ENCODE data around the gene LRRC63. TPM values are rescaled to one million over a fixed set of nuclear protein-coding genes. Genes with fewer than 3 reads are reported as not detected.
"Not testable (repeated sequence)": the region's sequence is repeated elsewhere in the genome, so short reads cannot be mapped to it uniquely, and the experiment has no call there.

LRRC63 gene
- total RNA-seq, 1 experiment from 2014 or later = not detected

DNA sequence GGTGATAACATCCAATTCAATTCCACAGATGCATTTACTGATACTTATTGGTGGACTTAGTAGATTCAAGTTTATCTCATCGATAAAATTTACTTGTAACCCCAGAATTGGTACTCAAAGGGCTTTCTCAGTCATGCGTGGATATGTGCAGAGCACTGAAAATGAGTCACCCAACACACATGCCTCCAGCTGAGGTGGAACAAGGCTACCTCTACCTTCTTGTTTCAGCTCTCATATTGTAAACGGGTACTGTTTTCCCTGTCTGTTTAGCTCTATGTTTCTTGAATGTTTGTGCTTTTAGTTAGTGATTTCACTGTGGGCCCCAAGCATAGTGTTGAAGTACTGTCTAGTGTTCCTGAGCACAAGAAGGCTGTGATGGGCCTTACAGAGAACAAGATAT is 1.5 kb downstream of the LRRC63 start:
- Histone ChIP-seq H3K27me3 (replicated peaks; ENCODE audit: control insufficient read depth, insufficient read depth, low read length) (no peaks in the 10 kb centered on the region), H3K4me1 (no peaks in the 10 kb centered on the region), H3K9me3 (peaks cover 4% of the 10 kb centered on the region; the same call in 1 of the 2 replicates), H3K36me3 (ENCODE audit: control insufficient read depth, insufficient read depth, low read length) (no peaks in the 10 kb centered on the region), H3K4me3 (ENCODE audit: low read depth, low read length) (no peak overlapping the region)
- Mint-ChIP-seq H3K4me3 (ENCODE audit: unreplicated experiment) (no peak overlapping the region), H3K27me3 (ENCODE audit: insufficient read depth, unreplicated experiment) (no peaks in the 10 kb centered on the region), H3K4me1 (ENCODE audit: low read depth, unreplicated experiment) (peaks cover 7% of the 10 kb centered on the region), H3K27ac (ENCODE audit: unreplicated experiment) (no peak overlapping the region), H3K36me3 (ENCODE audit: insufficient read depth, unreplicated experiment) (no peaks in the 10 kb centered on the region), H3K9me3 (ENCODE audit: unreplicated experiment) (peaks cover 9% of the 10 kb centered on the region)
- intact Hi-C loops (cut with micrococcal nuclease; ENCODE audit: unreplicated experiment) = no loop called here
- DNase-seq = no peak
- TF ChIP-seq, protein P1, sequence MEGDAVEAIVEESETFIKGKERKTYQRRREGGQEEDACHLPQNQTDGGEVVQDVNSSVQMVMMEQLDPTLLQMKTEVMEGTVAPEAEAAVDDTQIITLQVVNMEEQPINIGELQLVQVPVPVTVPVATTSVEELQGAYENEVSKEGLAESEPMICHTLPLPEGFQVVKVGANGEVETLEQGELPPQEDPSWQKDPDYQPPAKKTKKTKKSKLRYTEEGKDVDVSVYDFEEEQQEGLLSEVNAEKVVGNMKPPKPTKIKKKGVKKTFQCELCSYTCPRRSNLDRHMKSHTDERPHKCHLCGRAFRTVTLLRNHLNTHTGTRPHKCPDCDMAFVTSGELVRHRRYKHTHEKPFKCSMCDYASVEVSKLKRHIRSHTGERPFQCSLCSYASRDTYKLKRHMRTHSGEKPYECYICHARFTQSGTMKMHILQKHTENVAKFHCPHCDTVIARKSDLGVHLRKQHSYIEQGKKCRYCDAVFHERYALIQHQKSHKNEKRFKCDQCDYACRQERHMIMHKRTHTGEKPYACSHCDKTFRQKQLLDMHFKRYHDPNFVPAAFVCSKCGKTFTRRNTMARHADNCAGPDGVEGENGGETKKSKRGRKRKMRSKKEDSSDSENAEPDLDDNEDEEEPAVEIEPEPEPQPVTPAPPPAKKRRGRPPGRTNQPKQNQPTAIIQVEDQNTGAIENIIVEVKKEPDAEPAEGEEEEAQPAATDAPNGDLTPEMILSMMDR (IDR thresholded peaks at IDR 0.05; ENCODE audit: insufficient read depth in 1 of 2, low read depth in 1 of 2, low read length in 1 of 2, severe bottlenecking in 1 of 2, unreplicated experiment in 1 of 2) = no peak
- POLR2A ChIA-PET = no interaction called here
- no TSS peak for BruUV-seq (replicated peaks)
- CTCF ChIA-PET = no interaction called here

DNA sequence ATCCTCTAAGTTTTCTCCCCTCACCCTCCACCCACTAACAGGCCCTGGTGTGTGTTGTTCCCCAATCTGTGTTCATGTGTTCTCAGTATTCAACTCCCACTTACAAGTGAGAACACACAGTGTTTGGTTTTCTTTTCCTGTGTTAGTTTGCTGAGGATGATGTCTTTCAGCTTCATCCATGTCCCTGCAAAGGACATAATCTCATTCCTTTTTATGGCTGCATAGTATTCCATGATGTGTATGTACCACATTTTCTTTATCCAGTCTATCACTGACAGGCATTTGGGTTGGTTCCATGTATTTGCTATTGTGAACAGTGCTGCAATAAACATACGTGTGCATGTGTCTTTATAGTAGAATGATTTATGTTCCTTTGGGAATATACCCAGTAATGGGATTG is 3.0 kb downstream of the LRRC63 start:
- H3K4me3 Mint-ChIP-seq (ENCODE audit: unreplicated experiment); H3K36me3 ChIP-seq (ENCODE audit: control insufficient read depth, insufficient read depth, low read length); DNase-seq; CTCF ChIA-PET; BruUV-seq (replicated peaks); intact Hi-C loops (cut with micrococcal nuclease; ENCODE audit: unreplicated experiment); H3K4me1 ChIP-seq; H3K9me3 Mint-ChIP-seq (ENCODE audit: unreplicated experiment); H3K27me3 Mint-ChIP-seq (ENCODE audit: insufficient read depth, unreplicated experiment); H3K4me3 ChIP-seq (ENCODE audit: low read depth, low read length); H3K4me1 Mint-ChIP-seq (ENCODE audit: low read depth, unreplicated experiment); H3K36me3 Mint-ChIP-seq (ENCODE audit: insufficient read depth, unreplicated experiment); H3K9me3 ChIP-seq; H3K27me3 ChIP-seq (replicated peaks; ENCODE audit: control insufficient read depth, insufficient read depth, low read length); H3K27ac Mint-ChIP-seq (ENCODE audit: unreplicated experiment); POLR2A ChIA-PET: not testable (repeated sequence)

DNA sequence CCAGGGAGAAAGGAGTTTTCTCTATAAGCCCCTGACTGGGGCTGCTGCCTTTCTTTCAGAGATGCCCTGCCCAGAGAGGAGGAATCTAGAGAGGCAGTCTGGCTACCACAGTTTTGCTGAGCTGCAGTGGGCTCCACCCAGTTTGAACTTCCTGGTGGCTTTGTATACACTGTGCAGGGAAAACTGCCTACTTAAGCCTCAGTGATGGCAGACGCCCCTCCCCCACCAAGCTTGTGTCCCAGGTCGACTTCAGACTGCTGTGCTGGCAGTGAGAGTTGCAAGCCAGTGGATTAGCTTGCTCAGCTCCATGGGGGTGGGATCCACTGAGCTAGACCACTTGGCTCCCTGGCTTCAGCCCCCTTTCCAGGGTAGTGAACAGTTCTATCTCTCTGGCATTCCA is 8.5 kb downstream of the LRRC63 start:
- CTCF ChIA-PET; H3K27me3 ChIP-seq (replicated peaks; ENCODE audit: control insufficient read depth, insufficient read depth, low read length); H3K27ac Mint-ChIP-seq (ENCODE audit: unreplicated experiment); H3K4me3 ChIP-seq (ENCODE audit: low read depth, low read length); BruUV-seq (replicated peaks); POLR2A ChIA-PET; intact Hi-C loops (cut with micrococcal nuclease; ENCODE audit: unreplicated experiment); H3K4me1 Mint-ChIP-seq (ENCODE audit: low read depth, unreplicated experiment); H3K9me3 Mint-ChIP-seq (ENCODE audit: unreplicated experiment); H3K27me3 Mint-ChIP-seq (ENCODE audit: insufficient read depth, unreplicated experiment); H3K36me3 ChIP-seq (ENCODE audit: control insufficient read depth, insufficient read depth, low read length); H3K36me3 Mint-ChIP-seq (ENCODE audit: insufficient read depth, unreplicated experiment); H3K4me3 Mint-ChIP-seq (ENCODE audit: unreplicated experiment): not testable (repeated sequence)
- H3K9me3 ChIP-seq = peaks cover 14% of the 10 kb centered on the region
- peaks cover 11% of the 10 kb centered on the region; the same call in 1 of the 2 replicates for H3K4me1 ChIP-seq
- DNase-seq = peak; percentile 67 to 80

DNA sequence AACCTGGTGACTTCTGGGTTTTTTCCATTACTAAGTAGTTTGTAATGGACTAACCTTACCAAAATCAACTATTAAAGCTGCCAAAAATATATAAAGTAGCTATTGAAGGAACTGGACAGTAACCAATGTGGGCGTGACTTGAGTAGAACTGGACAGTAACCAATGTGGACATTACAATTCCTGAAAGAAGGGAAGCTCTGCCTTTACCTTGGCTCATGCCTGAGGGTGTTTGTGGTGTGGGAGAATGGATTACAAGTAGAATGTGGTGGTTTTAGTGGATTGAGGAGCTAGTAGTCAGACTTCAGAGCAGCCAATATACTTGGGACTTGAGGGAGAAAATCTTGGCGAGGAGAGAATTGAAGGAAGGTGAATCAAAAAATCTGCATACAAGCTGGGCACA is 17.5 kb downstream of the LRRC63 start:
- no TSS peak for BruUV-seq (replicated peaks)
- no peak overlapping the region for H3K4me3 Mint-ChIP-seq (ENCODE audit: unreplicated experiment)
- H3K36me3 ChIP-seq (ENCODE audit: control insufficient read depth, insufficient read depth, low read length) = no peaks in the 10 kb centered on the region

More for the DNA sequence above, 17.5 kb downstream of the LRRC63 start:
- DNase-seq = no peak
- TF ChIP-seq, protein P1 (IDR thresholded peaks at IDR 0.05; ENCODE audit: insufficient read depth in 1 of 2, low read depth in 1 of 2, low read length in 1 of 2, severe bottlenecking in 1 of 2, unreplicated experiment in 1 of 2) = no peak
- Mint-ChIP-seq H3K27me3 (ENCODE audit: insufficient read depth, unreplicated experiment) (peaks cover 4% of the 10 kb centered on the region), H3K36me3 (ENCODE audit: insufficient read depth, unreplicated experiment) (no peaks in the 10 kb centered on the region), H3K27ac (ENCODE audit: unreplicated experiment) (no peak overlapping the region), H3K9me3 (ENCODE audit: unreplicated experiment) (peaks cover 26% of the 10 kb centered on the region), H3K4me1 (ENCODE audit: low read depth, unreplicated experiment) (no peaks in the 10 kb centered on the region)
- ChIA-PET CTCF (no interaction called here), POLR2A (no interaction called here)
- Histone ChIP-seq H3K4me3 (ENCODE audit: low read depth, low read length) (no peak overlapping the region), H3K27me3 (replicated peaks; ENCODE audit: control insufficient read depth, insufficient read depth, low read length) (no peaks in the 10 kb centered on the region), H3K9me3 (peaks cover 5% of the 10 kb centered on the region; the same call in 1 of the 2 replicates), H3K4me1 (no peaks in the 10 kb centered on the region)
- intact Hi-C loops (cut with micrococcal nuclease; ENCODE audit: unreplicated experiment) = no loop called here

Data from Caco-2 (cell line).